Caco-2 (cell line): ENCODE data around the gene HCRT. TPM values are rescaled to one million over a fixed set of nuclear protein-coding genes. Genes with fewer than 3 reads are reported as not detected.
"Not testable (repeated sequence)": the region's sequence is repeated elsewhere in the genome, so short reads cannot be mapped to it uniquely, and the experiment has no call there.

ENCODE experiments used
- BruUV-seq: library from RNA; stranded (reverse); fragments of 400-500 nt; replicated peaks from 2 replicates; lab custom pipeline; 2021; lab: Mats Ljungman, UMichigan
- CTCF ChIA-PET: fragments of 300-600 bp; sonication (Branson Sonifier 250); formaldehyde crosslinking; loops from one replicate; lab custom pipeline; 2022; ENCODE audit warnings: antibody characterized with exemption; lab: Charles Lee
- POLR2A ChIA-PET: fragments of 300-600 bp; sonication (Branson Sonifier 250); formaldehyde crosslinking; loops from one replicate; lab custom pipeline; 2022; ENCODE audit warnings: antibody characterized with exemption; lab: Charles Lee
- DNase-seq, 2 experiments: peaks; one replicate each; pipeline versions ENCODE4 v3.0.0 to v3.0.0-alpha.2; 2020 to 2022
- H3K27me3 ChIP-seq: replicated peaks from 2 replicates; pipeline ENCODE4 v1.6.0; 2011; ENCODE audit warnings: low read length; ENCODE audit not compliant: control insufficient read depth, insufficient read depth
- H3K36me3 ChIP-seq: 2 replicates; pipeline ENCODE4 v1.5.1; 2011; ENCODE audit warnings: low read length; ENCODE audit not compliant: control insufficient read depth, insufficient read depth
- H3K4me1 ChIP-seq: fragments of 250-450 bp; sonication (Bioruptor Pico); 2 replicates; pipeline ENCODE4 v1.5.1; 2020; ENCODE audit warnings: mild to moderate bottlenecking
- H3K4me3 ChIP-seq: 2 replicates; pipeline ENCODE4 v1.5.1; 2011; ENCODE audit warnings: low read depth, mild to moderate bottlenecking, control low read depth, low read length
- H3K9me3 ChIP-seq: fragments of 250-450 bp; sonication (Bioruptor Pico); 2 replicates; pipeline ENCODE4 v1.5.1; 2020; ENCODE audit warnings: mild to moderate bottlenecking, moderate library complexity
- H3K27ac Mint-ChIP-seq: one replicate; pipeline ENCODE4 v1.8.0; 2022; ENCODE audit warnings: mixed read lengths; ENCODE audit not compliant: unreplicated experiment
- H3K27me3 Mint-ChIP-seq: one replicate; pipeline ENCODE4 v1.8.0; 2022; ENCODE audit warnings: mixed read lengths; ENCODE audit not compliant: insufficient read depth, unreplicated experiment
- H3K36me3 Mint-ChIP-seq: one replicate; pipeline ENCODE4 v1.8.0; 2022; ENCODE audit warnings: mild to moderate bottlenecking, mixed read lengths; ENCODE audit not compliant: insufficient read depth, unreplicated experiment
- H3K4me1 Mint-ChIP-seq: one replicate; pipeline ENCODE4 v1.8.0; 2022; ENCODE audit warnings: low read depth, mixed read lengths; ENCODE audit not compliant: unreplicated experiment
- H3K4me3 Mint-ChIP-seq: one replicate; pipeline ENCODE4 v1.8.0; 2022; ENCODE audit warnings: mild to moderate bottlenecking, moderate library complexity, mixed read lengths; ENCODE audit not compliant: unreplicated experiment
- H3K9me3 Mint-ChIP-seq: one replicate; pipeline ENCODE4 v1.8.0; 2022; ENCODE audit warnings: mixed read lengths; ENCODE audit not compliant: unreplicated experiment
- CTCF ChIP-seq, 2 experiments: fragments of 200-600 bp in 1 of 2; IDR thresholded peaks; 1 replicate in 1 of 2; 2 replicates in 1 of 2; pipeline versions ENCODE4 v1.5.1 to v1.8.0; 2011 to 2022; ENCODE audit warnings: antibody characterized with exemption in 1 of 2, control low read depth in 1 of 2, inconsistent platforms in 1 of 2, low read depth in 1 of 2, low read length in 1 of 2, mild to moderate bottlenecking in 1 of 2, moderate library complexity in 1 of 2; ENCODE audit not compliant: insufficient read depth in 1 of 2, severe bottlenecking in 1 of 2, unreplicated experiment in 1 of 2
- intact Hi-C: fragments of 100-400 bp; cut with micrococcal nuclease; formaldehyde crosslinking; loops from one replicate; pipeline ENCODE4 v1.10.0; 2022; ENCODE audit not compliant: unreplicated experiment
- total RNA-seq: library from RNA; stranded (reverse); gene quantifications from 2 replicates; pipeline ENCODE4 v1.2.3, GENCODE V29; 2022

The HCRT gene
- total RNA-seq, 1 experiment from 2014 or later, result not detected

DNA sequence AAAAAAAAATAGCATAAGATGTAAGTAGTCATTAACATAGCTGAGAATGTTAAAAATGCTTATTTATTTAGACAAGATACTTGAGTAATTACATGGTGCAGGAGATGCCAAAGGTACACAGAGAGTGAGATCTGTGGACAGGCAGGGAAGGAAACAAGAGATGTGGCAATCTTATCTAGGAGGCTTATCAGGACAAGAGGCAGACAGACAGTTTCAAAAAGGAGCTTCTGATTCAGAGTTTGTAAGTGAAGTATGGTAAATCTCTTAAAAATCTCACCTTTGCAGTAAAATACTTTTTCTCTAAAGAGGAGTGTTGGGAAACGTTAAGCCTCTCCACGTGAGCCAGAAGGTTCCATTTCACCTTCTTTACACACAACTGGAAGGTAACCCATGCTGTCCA lies 28.9 kb upstream of the HCRT start:
- no peak for TF ChIP-seq CTCF (IDR thresholded peaks at IDR 0.05; ENCODE audit: insufficient read depth in 1 of 2, low read depth in 1 of 2, low read length in 1 of 2, severe bottlenecking in 1 of 2, unreplicated experiment in 1 of 2)
- H3K27me3 Mint-ChIP-seq, result no peaks in the 10 kb centered on the region
- Histone ChIP-seq H3K27me3 (no peaks in the 10 kb centered on the region), H3K9me3 (no peaks in the 10 kb centered on the region), H3K4me3 (no peak overlapping the region), H3K36me3 (no peaks in the 10 kb centered on the region; the same call in 1 of the 2 replicates), H3K4me1 (peaks cover 15% of the 10 kb centered on the region)
- peak in 1 of 2 experiments; percentile 20 for DNase-seq
- H3K9me3 Mint-ChIP-seq, result no peaks in the 10 kb centered on the region
- peaks cover 25% of the 10 kb centered on the region for H3K36me3 Mint-ChIP-seq
- no peak overlapping the region for H3K4me3 Mint-ChIP-seq
- ChIA-PET POLR2A (interaction anchor here (0.5 to 0.6 kb wide), 3 partner anchors 20 to 94 kb away, joined by 4 read pairs; partner anchors contain the start of gene GHDC), CTCF (interaction anchor here (0.6 to 3.8 kb wide), 2 partner anchors 8 to 30 kb away, joined by 4 to 19 read pairs; no protein-coding TSS in a partner anchor)
- no TSS peak for BruUV-seq
- H3K4me1 Mint-ChIP-seq, result peaks cover 5% of the 10 kb centered on the region
- intact Hi-C loops, result no loop called here
- H3K27ac Mint-ChIP-seq, result peak overlapping the region; percentile 55

DNA sequence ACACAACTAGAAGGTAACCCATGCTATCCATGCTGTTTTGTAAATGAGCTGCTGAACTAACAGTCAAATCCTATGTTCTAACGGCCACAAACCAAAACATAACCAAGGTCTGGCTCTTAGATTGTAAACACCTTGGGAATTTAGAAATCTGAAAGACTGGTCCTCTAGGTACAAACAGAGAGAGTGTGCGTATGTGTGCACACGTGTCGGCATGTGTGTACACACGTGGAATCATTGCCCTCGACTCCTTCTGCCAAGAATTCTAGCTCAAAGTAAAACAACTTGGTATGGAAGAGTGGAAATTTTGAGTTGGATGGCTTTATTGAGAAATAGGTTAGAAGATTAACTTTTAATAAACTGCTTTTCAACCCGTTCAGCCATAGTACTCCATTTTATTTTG lies 27.1 kb upstream of the HCRT start:
- Histone ChIP-seq H3K36me3 (no peaks in the 10 kb centered on the region; the same call in 1 of the 2 replicates), H3K4me1 (peaks cover 15% of the 10 kb centered on the region), H3K27me3 (no peaks in the 10 kb centered on the region), H3K9me3 (no peaks in the 10 kb centered on the region), H3K4me3 (no peak overlapping the region)
- H3K36me3 Mint-ChIP-seq, result peaks cover 30% of the 10 kb centered on the region
- POLR2A ChIA-PET, result no interaction called here
- no peak overlapping the region for H3K4me3 Mint-ChIP-seq
- no peak for TF ChIP-seq CTCF (IDR thresholded peaks at IDR 0.05; ENCODE audit: insufficient read depth in 1 of 2, low read depth in 1 of 2, low read length in 1 of 2, severe bottlenecking in 1 of 2, unreplicated experiment in 1 of 2)
- CTCF ChIA-PET, result interaction anchor here (3.8 kb wide), 1 partner anchor 10 kb away, joined by 19 read pairs; no protein-coding TSS in a partner anchor
- no peak for DNase-seq
- no peak overlapping the region for H3K27ac Mint-ChIP-seq
- H3K27me3 Mint-ChIP-seq, result no peaks in the 10 kb centered on the region
- BruUV-seq, result no TSS peak
- H3K9me3 Mint-ChIP-seq, result no peaks in the 10 kb centered on the region
- peaks cover 5% of the 10 kb centered on the region for H3K4me1 Mint-ChIP-seq
- intact Hi-C loops, result no loop called here

DNA sequence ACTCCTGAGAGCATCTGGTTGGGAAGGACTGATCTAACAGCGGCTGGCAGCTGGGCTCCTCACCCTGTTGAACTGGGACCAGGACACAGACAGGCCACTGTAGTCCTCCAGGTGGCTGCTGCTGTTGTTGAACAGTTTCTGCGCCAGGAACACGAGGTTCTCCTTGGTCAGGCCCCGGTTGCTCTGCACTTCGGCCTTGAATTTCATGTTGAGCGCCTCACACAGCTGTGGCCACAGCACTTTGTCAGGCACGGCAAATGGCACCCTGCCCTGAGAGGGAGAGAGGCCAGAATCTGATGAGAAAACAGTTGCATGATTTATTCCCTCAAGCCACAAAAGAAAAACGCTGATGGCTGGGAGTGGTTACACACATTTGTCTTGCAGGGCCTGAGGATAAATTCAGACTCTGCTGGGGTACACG lies 26.7 kb upstream of the HCRT start:
- H3K36me3 ChIP-seq, H3K9me3 ChIP-seq, POLR2A ChIA-PET, H3K4me3 ChIP-seq, intact Hi-C loops, H3K27me3 Mint-ChIP-seq, H3K9me3 Mint-ChIP-seq, H3K27me3 ChIP-seq, DNase-seq, H3K27ac Mint-ChIP-seq, H3K4me3 Mint-ChIP-seq, H3K4me1 Mint-ChIP-seq, BruUV-seq: not testable (repeated sequence)
- H3K36me3 Mint-ChIP-seq, result peaks cover 26% of the 10 kb centered on the region
- peaks cover 15% of the 10 kb centered on the region for H3K4me1 ChIP-seq
- CTCF ChIA-PET, result interaction anchor here (3.8 kb wide), 1 partner anchor 11 kb away, joined by 19 read pairs; no protein-coding TSS in a partner anchor
